NCI-H187 (cell line): ENCODE results near the gene PCDHAC2.

Experiments used
- DNase-seq, 2 experiments: peaks; one replicate each; lab custom pipeline; 2025; lab: John Stamatoyannopoulos, UW

The PCDHAC2 gene

DNA sequence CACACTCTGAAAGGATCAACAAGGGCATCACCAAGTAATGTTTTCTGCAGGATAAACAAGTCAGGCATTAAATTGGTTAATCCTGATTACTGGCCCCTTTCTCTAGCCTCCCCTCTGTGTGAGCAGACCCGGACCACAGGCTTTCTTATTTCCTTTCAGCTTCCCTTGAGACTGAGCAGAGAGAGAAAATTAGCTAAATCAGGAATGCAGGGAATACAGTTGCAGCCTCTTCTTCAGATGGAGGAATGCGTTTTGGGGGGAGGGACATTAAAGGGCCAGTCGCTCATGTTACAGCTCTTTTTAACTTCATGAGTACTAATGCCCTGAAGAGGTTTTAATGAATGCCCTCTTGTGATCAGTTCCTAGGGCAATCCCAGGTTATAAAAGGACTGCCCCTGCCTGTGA is 19.8 kb downstream of the PCDHAC2 start:
- no peak for DNase-seq

DNA sequence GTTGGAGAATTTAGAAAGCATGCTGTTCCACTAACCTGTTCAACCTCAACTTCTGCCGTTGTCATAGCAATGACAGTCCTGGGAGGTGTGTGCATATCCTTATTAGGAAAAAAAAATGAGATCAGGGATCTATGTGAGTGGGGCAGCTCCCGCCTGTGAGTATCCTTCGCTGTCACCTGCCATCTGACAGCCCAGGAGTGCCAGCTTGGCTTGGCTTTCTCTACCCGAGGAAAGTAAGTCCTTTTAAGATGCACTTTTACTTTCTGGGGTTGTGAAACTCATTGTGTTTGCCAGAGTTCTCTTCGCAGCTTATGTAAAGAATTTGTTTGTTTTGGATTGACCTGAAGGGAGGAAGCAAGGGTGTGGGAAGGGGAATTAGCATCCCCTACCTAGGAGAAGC is 21.8 kb downstream of the PCDHAC2 start:
- DNase-seq = no peak

- DNase-seq = no peak
Measured at GRCh38 chr5:140988608-140989007, 22.3 kb downstream of the PCDHAC2 start.

DNA sequence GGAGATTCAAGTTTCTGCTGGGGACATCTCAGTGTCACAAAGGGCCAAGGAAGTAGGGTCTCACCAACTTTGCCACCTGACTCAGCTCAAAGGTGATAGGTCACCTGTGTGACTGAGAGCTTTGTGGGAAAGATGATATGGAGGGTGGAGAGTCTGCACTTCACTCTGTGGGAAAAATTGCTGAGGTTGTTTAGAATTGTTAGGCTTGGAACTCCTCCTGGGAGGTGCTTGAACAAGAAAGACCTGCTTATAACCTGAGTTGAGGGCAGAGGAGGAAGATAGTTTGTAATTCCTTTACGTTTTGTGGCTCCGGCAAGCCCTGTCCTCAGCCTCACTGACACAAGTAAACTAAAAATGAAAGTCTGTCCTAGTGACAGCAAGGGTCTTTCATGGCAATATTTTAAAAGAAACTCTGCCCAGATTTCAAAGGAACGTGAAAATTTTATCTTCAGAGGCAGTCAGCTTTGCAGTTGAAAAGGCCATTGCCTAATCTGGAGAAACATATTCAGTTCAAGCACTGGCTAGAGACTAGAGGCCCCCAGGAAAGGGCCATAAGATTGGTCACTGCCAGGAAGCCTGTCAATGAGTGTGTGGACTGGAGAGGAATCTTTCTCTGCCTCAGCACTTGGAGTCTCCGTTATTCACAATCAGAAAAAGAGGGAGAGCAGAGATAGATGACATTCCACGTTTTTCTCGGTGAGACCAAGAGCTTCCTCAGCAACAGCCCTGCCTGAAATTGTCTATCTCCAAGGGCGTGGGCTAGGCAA is 23.2 kb downstream of the PCDHAC2 start:
- no peak for DNase-seq

DNA sequence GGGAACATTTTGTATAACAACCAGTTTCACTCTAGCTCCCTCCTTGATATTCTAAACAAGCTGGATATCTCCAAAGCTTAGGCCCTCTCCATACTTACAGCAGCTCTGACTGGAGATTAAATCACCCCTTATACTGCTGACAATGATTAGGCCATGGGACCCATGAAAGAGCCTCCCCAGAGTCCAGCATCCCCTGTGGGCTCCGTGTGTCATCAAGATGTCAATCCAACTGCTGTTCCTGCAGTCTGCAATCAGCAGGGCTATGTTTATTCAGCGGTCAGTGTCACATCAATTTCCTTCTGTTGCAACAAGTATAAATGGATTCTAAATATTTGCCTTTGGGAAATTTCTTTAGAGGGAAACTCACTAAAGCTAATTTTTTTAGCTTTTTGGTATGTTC is 26.6 kb downstream of the PCDHAC2 start:
- DNase-seq = no peak

DNA sequence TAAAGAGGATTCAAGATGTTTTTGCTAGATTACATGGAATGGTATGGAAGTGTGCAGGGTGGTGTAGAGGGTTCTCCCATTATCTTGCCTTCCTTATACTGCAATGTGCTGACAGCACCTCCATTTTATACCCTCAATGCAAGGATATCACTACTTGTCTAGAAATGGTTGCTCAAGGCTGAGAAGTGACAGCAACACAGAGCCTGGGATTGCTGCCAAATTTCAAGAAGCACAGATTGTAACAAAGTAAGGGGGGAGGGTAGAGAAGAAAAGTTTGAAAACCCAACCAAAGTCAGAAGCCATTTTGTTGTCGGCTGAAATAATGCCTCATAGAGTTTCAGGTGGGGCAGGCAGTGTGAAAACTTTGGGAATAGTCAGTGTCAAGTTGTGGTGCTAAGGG is 29.8 kb downstream of the PCDHAC2 start:
- no peak for DNase-seq

- no peak for DNase-seq
Measured at GRCh38 chr5:140998921-140999410, 32.7 kb downstream of the PCDHAC2 start.

- no peak for DNase-seq
Measured at GRCh38 chr5:141001446-141001843, 35.2 kb downstream of the PCDHAC2 start.

- no peak for DNase-seq
Measured at GRCh38 chr5:141001844-141002604, 35.7 kb downstream of the PCDHAC2 start.

DNA sequence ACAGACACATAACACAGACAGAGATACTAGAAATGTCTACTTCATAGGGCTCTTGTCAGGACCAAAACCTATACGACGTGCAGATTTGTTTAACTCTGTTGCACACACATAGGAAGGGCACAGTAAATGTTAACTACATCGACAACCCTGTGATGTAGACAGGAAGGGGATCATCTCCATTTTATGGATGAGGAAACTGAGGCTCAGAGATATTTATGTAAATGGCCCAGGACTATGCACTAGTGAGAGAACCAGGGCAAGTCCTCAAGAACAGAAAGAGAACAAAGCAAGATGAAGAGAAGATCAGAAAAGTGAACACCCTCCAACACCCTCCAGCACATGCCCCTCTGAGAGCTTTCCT is 36.3 kb downstream of the PCDHAC2 start:
- DNase-seq = no peak

DNA sequence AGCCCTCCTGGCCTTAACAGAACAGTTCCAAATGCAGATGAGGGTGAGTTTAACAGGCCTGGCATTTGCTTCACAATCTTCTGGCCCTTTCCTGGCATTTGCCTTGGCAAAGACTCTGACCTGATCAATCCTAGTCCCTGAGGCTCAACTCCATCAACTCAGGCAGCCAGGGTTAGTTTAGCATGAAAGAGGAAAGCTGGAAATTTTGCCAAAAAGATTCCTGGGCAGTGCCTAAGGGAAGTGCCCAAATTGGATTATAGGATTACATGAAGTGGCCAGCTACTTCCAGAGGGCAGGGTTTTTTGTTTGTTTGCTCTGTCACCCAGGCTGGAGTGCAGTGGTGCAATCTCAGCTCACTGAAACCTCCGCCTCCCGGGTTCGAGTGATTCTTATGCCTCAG is 36.8 kb downstream of the PCDHAC2 start:
- no peak for DNase-seq

DNA sequence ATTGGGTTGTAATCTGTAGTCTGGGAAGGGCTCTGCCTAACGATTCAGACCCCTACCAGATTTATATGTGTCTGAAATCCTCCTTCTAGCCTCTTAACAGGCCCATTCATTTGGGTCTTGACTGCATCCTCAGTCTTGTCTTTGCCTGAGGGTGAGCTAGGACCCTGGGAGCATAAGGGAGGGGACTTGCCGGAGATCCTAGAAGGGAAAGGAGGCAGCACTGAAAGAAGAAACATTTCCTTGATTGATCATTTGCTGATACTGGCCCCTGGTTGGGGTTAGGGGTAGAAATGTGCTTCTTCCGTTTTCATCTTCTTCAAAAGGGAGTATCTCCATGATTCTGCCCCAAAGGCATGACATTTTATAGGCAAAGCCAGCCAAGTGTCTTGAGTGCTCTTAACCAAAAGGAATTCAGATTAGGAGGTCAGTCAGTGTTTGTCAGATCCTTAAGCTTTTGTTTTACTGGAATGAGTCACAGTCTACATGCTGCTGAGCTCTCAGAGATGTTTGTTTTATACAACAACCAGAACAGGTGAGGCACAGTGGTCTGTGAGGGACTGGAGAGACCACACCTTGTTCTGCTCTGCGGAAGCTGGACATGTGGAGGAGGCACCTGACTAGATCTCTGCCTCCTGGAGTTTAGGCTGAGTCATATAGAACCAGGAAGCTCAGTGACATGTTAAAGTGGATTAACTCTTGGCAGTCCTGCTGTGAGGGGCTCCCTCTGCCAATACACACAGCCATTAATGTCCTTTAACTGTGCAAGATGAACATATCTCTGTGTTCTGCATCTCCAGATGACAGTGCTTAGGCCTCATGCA is 37.7 kb downstream of the PCDHAC2 start:
- peak; percentile 4 to 55 for DNase-seq

GRCh38 chr5:141007791-141008190 is 41.5 kb downstream of the PCDHAC2 start:
- no peak for DNase-seq

GRCh38 chr5:141010047-141010793 is 43.9 kb downstream of the PCDHAC2 start:
- no peak for DNase-seq

GRCh38 chr5:141017943-141018342 is 51.7 kb downstream of the PCDHAC2 start:
- no peak for DNase-seq
